ENCODE measurements around the gene PTPRR.

DNA sequence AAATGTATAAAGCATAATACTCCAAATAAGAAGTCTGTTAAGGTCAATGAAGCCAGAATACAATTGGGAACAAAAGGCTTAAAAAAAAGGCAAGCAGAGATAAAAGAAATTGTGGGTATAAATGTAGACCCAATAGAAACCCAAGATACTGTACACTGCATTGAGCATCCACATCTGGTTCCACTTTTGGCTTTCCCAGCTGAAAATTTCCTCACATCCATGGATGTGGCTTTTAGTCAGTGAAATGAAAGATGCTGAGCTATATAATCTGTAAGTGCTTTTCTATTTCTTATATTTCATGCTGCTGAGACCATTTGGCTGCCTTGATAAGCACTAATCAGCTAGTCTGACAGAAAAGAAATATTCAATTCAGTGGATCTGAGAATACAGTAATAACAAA lies 83.5 kb downstream of the PTPRR start:
- no peak for TF ChIP-seq EZH2phosphoT487 (conservative IDR thresholded peaks at IDR 0.05; ENCODE audit: low read length)
- TF ChIP-seq, protein P1, sequence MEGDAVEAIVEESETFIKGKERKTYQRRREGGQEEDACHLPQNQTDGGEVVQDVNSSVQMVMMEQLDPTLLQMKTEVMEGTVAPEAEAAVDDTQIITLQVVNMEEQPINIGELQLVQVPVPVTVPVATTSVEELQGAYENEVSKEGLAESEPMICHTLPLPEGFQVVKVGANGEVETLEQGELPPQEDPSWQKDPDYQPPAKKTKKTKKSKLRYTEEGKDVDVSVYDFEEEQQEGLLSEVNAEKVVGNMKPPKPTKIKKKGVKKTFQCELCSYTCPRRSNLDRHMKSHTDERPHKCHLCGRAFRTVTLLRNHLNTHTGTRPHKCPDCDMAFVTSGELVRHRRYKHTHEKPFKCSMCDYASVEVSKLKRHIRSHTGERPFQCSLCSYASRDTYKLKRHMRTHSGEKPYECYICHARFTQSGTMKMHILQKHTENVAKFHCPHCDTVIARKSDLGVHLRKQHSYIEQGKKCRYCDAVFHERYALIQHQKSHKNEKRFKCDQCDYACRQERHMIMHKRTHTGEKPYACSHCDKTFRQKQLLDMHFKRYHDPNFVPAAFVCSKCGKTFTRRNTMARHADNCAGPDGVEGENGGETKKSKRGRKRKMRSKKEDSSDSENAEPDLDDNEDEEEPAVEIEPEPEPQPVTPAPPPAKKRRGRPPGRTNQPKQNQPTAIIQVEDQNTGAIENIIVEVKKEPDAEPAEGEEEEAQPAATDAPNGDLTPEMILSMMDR (IDR thresholded peaks at IDR 0.05; ENCODE audit: insufficient read depth, low read length, poor library complexity, severe bottlenecking): no peak

Measured in SU-DHL-6 (cell line).